ENCODE data around the gene MLLT10. TPM values are rescaled to one million over a fixed set of nuclear protein-coding genes. Genes with fewer than 3 reads are reported as not detected.

Gene MLLT10
- total and polyA plus RNA-seq, 10 of the 15 experiments (the other 5 are each of a cell fraction or from before 2014, with no cell fraction given) = 8.7 to 61.1 (median 28.5) TPM

GRCh38 chr10:21754410-21755011 is 220.5 kb downstream of the MLLT10 start:
- Histone ChIP-seq H3K4me1 (ENCODE audit: control insufficient read depth, insufficient read depth, low read length) (no peaks in the 10 kb centered on the region), H3K4me2 (ENCODE audit: control insufficient read depth, insufficient read depth) (no peak overlapping the region), H2AFZ (ENCODE audit: control insufficient read depth, low read depth, low read length) (no peak overlapping the region), H3K27me3 (replicated peaks in 1 of 2; ENCODE audit: control insufficient read depth in 2 of 2, insufficient read depth in 2 of 2, low read length in 1 of 2) (no peaks in the 10 kb centered on the region), H4K20me1 (ENCODE audit: control insufficient read depth, insufficient read depth) (no peaks in the 10 kb centered on the region), H3K4me3 (no peak overlapping the region), H3K79me2 (ENCODE audit: control insufficient read depth, insufficient read depth, low read length) (no peaks in the 10 kb centered on the region), H3K36me3 (ENCODE audit: control insufficient read depth in 2 of 2, insufficient read depth in 2 of 2, low read length in 1 of 2) (no peaks in the 10 kb centered on the region; a peak in 4 of 4 replicates), H3K27ac (ENCODE audit: control insufficient read depth, insufficient read depth) (no peak overlapping the region), H3K9ac (ENCODE audit: control insufficient read depth, insufficient read depth, low read length) (no peak overlapping the region), H3K9me3 (replicated peaks; ENCODE audit: control insufficient read depth, insufficient read depth, low read length) (no peaks in the 10 kb centered on the region)
- in situ Hi-C loops (cut with MboI) = no loop called here
- ChIA-PET CTCF (interaction anchor here (1.4 kb wide), 1 partner anchor 7 kb away, joined by 3 read pairs; no protein-coding TSS in a partner anchor), RAD21 (ENCODE audit: unreplicated experiment) (no interaction called here), POLR2A (no interaction called here), SMC1A (ENCODE audit: uncharacterized antibody, unreplicated experiment) (no interaction called here)
- no TSS peak for BruUV-seq (replicated peaks)
- WGBS (ENCODE audit: insufficient coverage, insufficient replicate concordance, low lambda C conversion rate, missing lambda C conversion rate) = 93% methylated on average over 10 of the region's 10 CpGs
- no peak for ATAC-seq
- FAIRE-seq = no peak
- no peak for TF ChIP-seq PAX8 (IDR thresholded peaks at IDR 0.05)
- TF ChIP-seq BACH1 (IDR thresholded peaks at IDR 0.05; ENCODE audit: borderline replicate concordance) = no peak
- no peak for TF ChIP-seq CBX3 (IDR thresholded peaks at IDR 0.05; ENCODE audit: borderline replicate concordance, low read depth)
- no peak for TF ChIP-seq ZBTB4 (CRISPR knock-in tag; IDR thresholded peaks at IDR 0.05)
- TF ChIP-seq SRF (IDR thresholded peaks at IDR 0.05; ENCODE audit: low read depth in 2 of 2, low read length in 2 of 2) = no peak
- no peak for TF ChIP-seq PAX5 (IDR thresholded peaks at IDR 0.05; ENCODE audit: borderline replicate concordance, low read depth, low read length)
- no peak for TF ChIP-seq ESRRA (IDR thresholded peaks at IDR 0.05; ENCODE audit: low read length)
- TF ChIP-seq, protein P1, sequence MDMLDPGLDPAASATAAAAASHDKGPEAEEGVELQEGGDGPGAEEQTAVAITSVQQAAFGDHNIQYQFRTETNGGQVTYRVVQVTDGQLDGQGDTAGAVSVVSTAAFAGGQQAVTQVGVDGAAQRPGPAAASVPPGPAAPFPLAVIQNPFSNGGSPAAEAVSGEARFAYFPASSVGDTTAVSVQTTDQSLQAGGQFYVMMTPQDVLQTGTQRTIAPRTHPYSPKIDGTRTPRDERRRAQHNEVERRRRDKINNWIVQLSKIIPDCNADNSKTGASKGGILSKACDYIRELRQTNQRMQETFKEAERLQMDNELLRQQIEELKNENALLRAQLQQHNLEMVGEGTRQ (IDR thresholded peaks at IDR 0.05; ENCODE audit: borderline replicate concordance, low read depth, low read length) = no peak
- no peak for TF ChIP-seq HDAC2 (IDR thresholded peaks at IDR 0.05)
- no peak for TF ChIP-seq ZNF24 (IDR thresholded peaks at IDR 0.05)
- no peak for TF ChIP-seq ZBTB33 (IDR thresholded peaks at IDR 0.05)
- TF ChIP-seq TCF7 (IDR thresholded peaks at IDR 0.05; ENCODE audit: borderline replicate concordance) = no peak
- no peak for TF ChIP-seq ATF3 (IDR thresholded peaks at IDR 0.05; ENCODE audit: borderline replicate concordance, extremely low read depth, low read depth, low read length)
- no peak for TF ChIP-seq CHD4 (IDR thresholded peaks at IDR 0.05)
- intact Hi-C loops (cut with micrococcal nuclease; ENCODE audit: unreplicated experiment) = no loop called here
- DNase-seq (ENCODE audit: low read depth, low spot score) = no peak

Data from GM12878 (cell line).